Cardiac fibroblast (primary cell): ENCODE measurements around the gene SCN9A.

ENCODE experiments used
- DNase-seq, 2 donors: peaks; one replicate each; pipeline versions ENCODE4 v3.0.0 to v3.0.0-alpha.2; 2010; ENCODE audit warnings: low read depth in 2 of 2
- H3K4me3 ChIP-seq, 2 donors: replicated peaks in 1 of 2; 1 replicate in 1 of 2; 2 replicates in 1 of 2; pipeline ENCODE4 v1.5.1; 2011; ENCODE audit warnings: low read depth in 2 of 2, low read length in 2 of 2, mild to moderate bottlenecking in 2 of 2, moderate library complexity in 1 of 2
- CTCF ChIP-seq: IDR thresholded peaks from one replicate; pipeline ENCODE4 v1.5.1; 2011; ENCODE audit warnings: low read depth, mild to moderate bottlenecking, low read length, inconsistent platforms

The SCN9A gene

DNA sequence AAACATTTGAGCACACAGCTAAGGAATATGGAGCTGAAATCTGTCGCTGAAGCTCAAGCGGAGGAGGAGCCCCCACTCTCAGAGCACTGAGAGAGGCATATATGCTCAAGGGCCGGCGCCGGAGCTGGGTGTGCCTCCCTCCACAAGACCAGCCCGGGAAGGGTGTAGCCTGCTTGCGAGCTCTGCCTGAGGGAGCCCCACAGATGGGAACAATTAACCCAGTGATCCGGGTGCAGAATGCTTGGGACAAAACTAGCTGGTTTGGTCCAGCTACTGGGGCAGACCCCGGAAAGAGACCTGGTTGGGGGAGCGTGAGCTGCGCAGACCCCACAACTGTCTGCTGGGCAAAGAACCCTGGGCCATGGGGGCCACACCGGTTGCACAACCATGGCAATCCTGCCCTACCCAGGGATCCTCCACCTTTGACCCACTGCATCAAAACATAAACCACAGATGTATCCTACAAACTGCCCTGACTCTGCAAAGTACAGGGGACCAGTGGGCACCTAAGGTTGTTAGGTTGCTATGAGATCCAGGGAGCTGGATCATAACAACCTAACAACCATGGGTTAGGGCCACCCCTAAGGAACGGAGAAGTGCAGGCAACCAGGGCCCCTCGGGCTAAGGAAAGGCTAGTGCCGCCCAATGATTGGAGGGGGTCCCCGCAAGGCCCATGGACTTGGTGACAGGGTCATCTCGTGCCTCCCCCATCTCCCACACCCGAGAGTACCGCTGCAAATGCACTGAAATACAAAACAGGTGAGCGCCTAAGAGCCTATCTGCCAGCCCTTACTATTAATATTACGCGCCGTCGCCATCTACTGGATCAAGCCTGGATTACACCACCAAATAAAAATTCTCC lies 194.6 kb downstream of the SCN9A start:
- peak; percentile 66 for TF ChIP-seq CTCF
- DNase-seq = peak; percentile 62 to 66
- H3K4me3 ChIP-seq = no peak overlapping the region

DNA sequence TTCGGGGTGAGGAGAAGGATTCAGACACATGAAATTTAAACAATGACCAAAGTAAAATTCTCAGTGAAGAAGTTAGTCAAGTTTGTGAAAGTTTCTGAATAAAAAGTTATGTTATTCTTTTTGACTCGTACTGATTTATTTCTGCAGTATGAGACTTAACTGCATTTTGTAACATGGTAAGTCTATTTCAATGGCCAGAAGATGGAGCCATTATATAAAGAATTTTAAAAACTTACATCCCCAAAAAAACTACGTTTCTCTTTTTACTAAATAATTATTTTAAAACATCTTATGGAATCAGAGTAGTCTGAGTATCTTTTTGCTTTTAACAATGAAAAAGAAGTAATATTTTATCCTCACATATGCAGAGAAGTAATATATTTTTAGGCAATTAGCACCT lies 196.5 kb downstream of the SCN9A start:
- DNase-seq = peak; percentile 52 to 59
- TF ChIP-seq CTCF = peak; percentile 17
- no peak overlapping the region for H3K4me3 ChIP-seq

DNA sequence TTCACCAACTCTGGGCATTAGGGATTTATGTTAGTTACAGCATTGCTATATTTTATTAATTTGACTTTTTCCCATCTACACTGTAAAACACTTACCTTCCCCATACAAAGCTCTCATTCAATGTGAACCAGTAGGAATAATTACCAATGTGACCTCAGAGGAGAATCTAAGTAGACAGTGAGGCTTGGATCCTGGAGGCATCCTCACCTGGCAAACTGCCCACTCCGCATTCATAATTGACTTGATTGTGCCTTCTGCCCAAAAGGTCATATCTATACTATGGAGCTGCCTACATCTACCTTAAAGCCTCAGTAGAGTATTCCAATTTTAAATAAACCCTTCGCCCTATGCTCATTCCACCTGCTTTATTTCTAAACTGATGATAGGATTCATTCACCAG lies 202.5 kb downstream of the SCN9A start:
- TF ChIP-seq CTCF = no peak
- no peak for DNase-seq
- no peak overlapping the region for H3K4me3 ChIP-seq

- H3K4me3 ChIP-seq = no peak overlapping the region
- TF ChIP-seq CTCF = no peak
These were observed 204.5 kb downstream of the SCN9A start for GRCh38 chr2:166171216-166171615.

DNA sequence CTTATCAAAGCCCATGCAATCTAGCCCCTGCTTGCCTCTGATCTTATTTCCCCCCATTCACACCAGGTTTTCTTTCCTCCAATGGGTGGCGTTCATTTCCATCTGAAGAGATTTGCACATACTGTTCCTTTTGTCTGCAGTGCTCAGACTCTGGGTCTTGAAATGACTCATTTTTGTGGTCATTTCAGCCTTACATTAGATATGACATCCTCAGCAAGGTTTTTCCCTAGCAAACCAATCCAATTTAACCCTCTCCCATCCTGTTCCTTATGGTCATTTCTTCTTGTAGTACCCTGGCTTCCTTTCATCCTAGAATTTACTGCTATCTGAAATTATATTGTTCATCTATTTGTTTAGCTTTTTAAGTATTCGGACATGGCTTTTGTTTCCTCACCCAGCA lies 205.4 kb downstream of the SCN9A start:
- H3K4me3 ChIP-seq = no peak overlapping the region
- peak; percentile 32 to 72 for DNase-seq
- no peak for TF ChIP-seq CTCF

More at GRCh38 chr2:166171216-166171615, 204.5 kb downstream of the SCN9A start:
- no peak for DNase-seq

DNA sequence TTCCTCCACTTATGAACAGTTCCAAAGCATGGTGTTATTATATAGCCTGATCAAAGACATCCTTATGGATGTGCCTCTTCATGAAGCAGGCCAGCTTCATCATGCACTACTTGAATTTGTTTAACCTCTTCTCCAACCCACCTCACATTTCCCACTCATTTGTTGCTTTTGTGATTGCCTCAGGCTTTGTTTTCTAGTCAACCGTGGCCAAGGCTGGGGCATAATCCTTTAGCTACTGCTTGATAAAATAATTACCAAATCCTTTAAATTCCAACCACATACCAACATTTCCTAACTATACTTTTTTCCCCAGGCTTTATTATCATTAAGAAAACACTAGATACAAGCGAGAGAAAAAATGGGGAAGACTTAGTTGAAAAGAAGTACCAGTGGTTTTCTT lies 208.3 kb downstream of the SCN9A start:
- peak; percentile 18 to 54 for DNase-seq
- no peak for TF ChIP-seq CTCF
- H3K4me3 ChIP-seq = no peak overlapping the region

DNA sequence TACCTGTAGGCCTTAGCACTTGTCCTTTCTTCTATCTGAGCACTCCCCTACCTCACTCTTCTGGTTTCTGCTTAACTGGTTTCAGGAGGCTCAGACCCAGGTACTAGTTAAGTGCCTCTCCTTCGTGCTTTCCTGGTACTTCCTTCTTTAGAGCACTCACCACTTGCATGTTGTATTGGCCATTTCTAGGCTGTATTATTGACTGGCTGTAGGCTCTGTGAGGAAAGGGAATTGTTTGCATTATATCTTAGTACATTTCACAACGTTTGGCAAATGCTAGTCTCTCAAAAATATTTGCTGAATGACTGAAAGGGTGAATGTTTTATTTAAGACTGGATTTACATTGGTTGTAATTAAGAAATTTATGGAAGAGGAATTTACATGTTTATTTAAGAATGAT lies 212.0 kb downstream of the SCN9A start:
- no peak for TF ChIP-seq CTCF
- DNase-seq = no peak
- no peak overlapping the region for H3K4me3 ChIP-seq
